ENCODE results near the gene CCDC40.
"Not testable (repeated sequence)": the region's sequence is repeated elsewhere in the genome, so short reads cannot be mapped to it uniquely, and the experiment has no call there.

Gene CCDC40

GRCh38 chr17:80035937-80036714 lies at the start of gene CCDC40:
TSS of gene CCDC40 (plus strand) at chr17:80036642. CDS start at chr17:80036663, 21 bp downstream.
- peak; percentile 33 for DNase-seq (ENCODE audit: low read depth)

GRCh38 chr17:79987187-79987934 lies 49.1 kb upstream of the CCDC40 start:
- no peak for DNase-seq (ENCODE audit: low read depth)

- no peak for DNase-seq (ENCODE audit: low read depth)
Measured at GRCh38 chr17:79987935-79988184, 48.6 kb upstream of the CCDC40 start.

- DNase-seq (ENCODE audit: low read depth): peak; percentile 80
Measured at GRCh38 chr17:79988185-79988971, 48.1 kb upstream of the CCDC40 start.

GRCh38 chr17:79989106-79989835 lies 47.2 kb upstream of the CCDC40 start:
- no peak for DNase-seq (ENCODE audit: low read depth)

GRCh38 chr17:79990051-79990592 lies 46.3 kb upstream of the CCDC40 start:
- DNase-seq (ENCODE audit: low read depth): no peak

- no peak for DNase-seq (ENCODE audit: low read depth)
Measured at GRCh38 chr17:79990704-79991103, 45.7 kb upstream of the CCDC40 start.

GRCh38 chr17:79991140-79991923 lies 45.1 kb upstream of the CCDC40 start:
- peak; percentile 72 for DNase-seq (ENCODE audit: low read depth)

GRCh38 chr17:79991924-79992648 lies 44.4 kb upstream of the CCDC40 start:
- DNase-seq (ENCODE audit: low read depth): no peak

GRCh38 chr17:79992649-79993389 lies 43.6 kb upstream of the CCDC40 start:
- no peak for DNase-seq (ENCODE audit: low read depth)

- DNase-seq (ENCODE audit: low read depth): peak; percentile 94
Measured at GRCh38 chr17:79993390-79994227, 42.8 kb upstream of the CCDC40 start.

- DNase-seq (ENCODE audit: low read depth): not testable (repeated sequence)
Measured at GRCh38 chr17:79994228-79994569, 42.2 kb upstream of the CCDC40 start.

GRCh38 chr17:79994602-79995001 lies 41.8 kb upstream of the CCDC40 start:
- no peak for DNase-seq (ENCODE audit: low read depth)

- DNase-seq (ENCODE audit: low read depth): no peak
Measured at GRCh38 chr17:79995696-79996095, 40.7 kb upstream of the CCDC40 start.

GRCh38 chr17:79996291-79996690 lies 40.2 kb upstream of the CCDC40 start:
- no peak for DNase-seq (ENCODE audit: low read depth)

- no peak for DNase-seq (ENCODE audit: low read depth)
Measured at GRCh38 chr17:79997011-79997660, 39.3 kb upstream of the CCDC40 start.

- no peak for DNase-seq (ENCODE audit: low read depth)
Measured at GRCh38 chr17:80000136-80000535, 36.3 kb upstream of the CCDC40 start.
